Omental fat pad (tissue), 4 donors: Measurements from ENCODE around the gene MIOS. TPM values are rescaled to one million over a fixed set of nuclear protein-coding genes. Genes with fewer than 3 reads are reported as not detected.

Experiments
- ATAC-seq: fragments of 150-250 bp; one replicate; pipeline ENCODE4 v1.9.1; 2016; ENCODE audit warnings: mild to moderate bottlenecking, moderate library complexity; ENCODE audit not compliant: low FRiP score
- DNase-seq: peaks from one replicate; pipeline ENCODE4 v3.0.0-alpha.2; 2019; ENCODE audit warnings: low spot score
- CTCF ChIP-seq, 3 donors: fragments of 450-650 bp; IDR thresholded peaks; one replicate each; pipeline ENCODE4 v1.5.1; 2016 to 2017; ENCODE audit warnings: antibody characterized with exemption in 3 of 3, mild to moderate bottlenecking in 3 of 3, moderate library complexity in 2 of 3
- total RNA-seq, 4 donors: library from RNA; depleted of rRNA; stranded (reverse); fragments of >200 nt; gene quantifications; one replicate each; pipeline ENCODE4 v1.1.0, GENCODE V29; 2016

MIOS gene
- total RNA-seq, 4 donors from 2014 or later: 28.4 to 61.7 (median 41.5) TPM

GRCh38 chr7:7569081-7569527 is 2.4 kb downstream of the MIOS start:
- DNase-seq (no peak), ATAC-seq (no peak)
- TF ChIP-seq CTCF (IDR thresholded peaks at IDR 0.05): no peak

- DNase-seq (no peak), ATAC-seq (no peak)
- TF ChIP-seq CTCF (IDR thresholded peaks at IDR 0.05): no peak
Observed at GRCh38 chr7:7569615-7570014, 2.9 kb downstream of the MIOS start.

- TF ChIP-seq CTCF (IDR thresholded peaks at IDR 0.05): no peak
- ATAC-seq (no peak), DNase-seq (no peak)
Observed at GRCh38 chr7:7570584-7570983, 3.9 kb downstream of the MIOS start.

- ATAC-seq (no peak), DNase-seq (no peak)
- TF ChIP-seq CTCF (IDR thresholded peaks at IDR 0.05): no peak
Observed at GRCh38 chr7:7573701-7574100, 7.0 kb downstream of the MIOS start.

- no peak for ATAC-seq
- DNase-seq: no peak
- TF ChIP-seq CTCF (IDR thresholded peaks at IDR 0.05): no peak
Observed at GRCh38 chr7:7576344-7576743, 9.7 kb downstream of the MIOS start.

GRCh38 chr7:7577888-7578287 is 11.2 kb downstream of the MIOS start:
- DNase-seq (no peak), ATAC-seq (no peak)
- no peak for TF ChIP-seq CTCF (IDR thresholded peaks at IDR 0.05)

GRCh38 chr7:7579638-7580037 is 13.0 kb downstream of the MIOS start:
- no peak for ATAC-seq

More at GRCh38 chr7:7579638-7580037, 13.0 kb downstream of the MIOS start:
- TF ChIP-seq CTCF (IDR thresholded peaks at IDR 0.05): no peak
- DNase-seq: no peak
